OCI-LY1 (cell line): Measurements from ENCODE around the gene FAM50A.

Experiments
- H2AFZ ChIP-seq: fragments of 200-600 bp; sonication (generic), shearing (Covaris generic); 2 replicates; pipeline ENCODE4 v1.6.0; 2014; ENCODE audit warnings: antibody characterized with exemption, mild to moderate bottlenecking, low read length
- H3F3A ChIP-seq: fragments of 200-600 bp; sonication (generic), shearing (Covaris generic); 2 replicates; pipeline ENCODE4 v1.6.0; 2014; ENCODE audit warnings: mild to moderate bottlenecking, antibody characterized with exemption, low read length, moderate library complexity; ENCODE audit not compliant: insufficient read depth
- H3K27ac ChIP-seq: fragments of 200-600 bp; sonication (generic); 2 replicates; pipeline ENCODE4 v1.5.1; 2014; ENCODE audit warnings: low read length, mixed run types, mild to moderate bottlenecking, low read depth; ENCODE audit not compliant: poor library complexity, severe bottlenecking
- H3K27me3 ChIP-seq: fragments of 200-600 bp; sonication (generic); 2 replicates; pipeline ENCODE4 v1.6.0; 2014; ENCODE audit warnings: antibody characterized with exemption, mild to moderate bottlenecking, low read length, moderate library complexity; ENCODE audit not compliant: insufficient read depth
- H3K36me3 ChIP-seq: fragments of 200-600 bp; sonication (generic); 2 replicates; pipeline ENCODE4 v1.6.1; 2014; ENCODE audit warnings: mild to moderate bottlenecking, antibody characterized with exemption, low read length, moderate library complexity, mixed read lengths; ENCODE audit not compliant: insufficient read depth
- H3K4me1 ChIP-seq: fragments of 200-600 bp; sonication (generic); 2 replicates; pipeline ENCODE4 v1.5.1; 2014; ENCODE audit warnings: mild to moderate bottlenecking, low read length, moderate library complexity; ENCODE audit not compliant: insufficient read depth, severe bottlenecking
- H3K4me2 ChIP-seq: fragments of 200-600 bp; sonication (generic), shearing (Covaris generic); 2 replicates; pipeline ENCODE4 v1.6.1; 2014; ENCODE audit warnings: low read length
- H3K4me3 ChIP-seq: fragments of 200-600 bp; sonication (generic); 2 replicates; pipeline ENCODE4 v1.5.1; 2014; ENCODE audit warnings: low read length, low read depth, mild to moderate bottlenecking, mixed read lengths; ENCODE audit not compliant: poor library complexity, severe bottlenecking
- H3K79me2 ChIP-seq: fragments of 200-600 bp; shearing (Covaris generic); 2 replicates; pipeline ENCODE4 v1.6.1; 2016; ENCODE audit warnings: mixed run types, low read length, mixed read lengths; ENCODE audit not compliant: insufficient read depth
- H3K9ac ChIP-seq: fragments of 200-600 bp; sonication (generic), shearing (Covaris generic); 2 replicates; pipeline ENCODE4 v1.6.1; 2014; ENCODE audit warnings: mild to moderate bottlenecking, low read length, mixed read lengths
- H3K9me2 ChIP-seq: fragments of 200-600 bp; sonication (generic), shearing (Covaris generic); 2 replicates; pipeline ENCODE4 v1.6.1; 2014; ENCODE audit warnings: low read depth, mild to moderate bottlenecking, low read length, mixed read lengths
- H3K9me3 ChIP-seq: fragments of 200-600 bp; shearing (Covaris generic); 2 replicates; pipeline ENCODE4 v1.6.1; 2014; ENCODE audit warnings: low read length, mixed read lengths
- H4K20me1 ChIP-seq: fragments of 200-600 bp; sonication (generic), shearing (Covaris generic); 2 replicates; pipeline ENCODE4 v1.6.0; 2016; ENCODE audit warnings: mild to moderate bottlenecking, low read length; ENCODE audit not compliant: insufficient read depth
- CTCF ChIP-seq: fragments of 200-600 bp; sonication (generic), shearing (Covaris generic); IDR thresholded peaks from 2 replicates; pipeline ENCODE4 v1.5.1; 2017; ENCODE audit warnings: mild to moderate bottlenecking, antibody characterized with exemption, low read length, moderate library complexity, mixed read lengths
- EZH2 ChIP-seq: fragments of 200-600 bp; sonication (generic), shearing (Covaris generic); IDR thresholded peaks from 2 replicates; pipeline ENCODE4 v1.8.0; 2017; ENCODE audit warnings: borderline replicate concordance, mixed run types, mild to moderate bottlenecking, antibody characterized with exemption, low read length, moderate library complexity, mixed read lengths

FAM50A gene

GRCh38 chrX:154403192-154403591, 40.7 kb upstream of the FAM50A start:
- TF ChIP-seq CTCF: no peak
- H3K9me3 ChIP-seq: no peaks in the 10 kb centered on the region
- H3K36me3 ChIP-seq: peaks cover 34% of the 10 kb centered on the region
- no peak overlapping the region for H3K4me2 ChIP-seq
- H3K4me3 ChIP-seq: no peak overlapping the region
- H3K27ac ChIP-seq: no peak overlapping the region
- H3K9me2 ChIP-seq: no peaks in the 10 kb centered on the region
- no peak overlapping the region for H3K9ac ChIP-seq
- H3K79me2 ChIP-seq: peaks cover 3% of the 10 kb centered on the region; the same call in 1 of the 2 replicates
- H3F3A ChIP-seq: peaks cover 10% of the 10 kb centered on the region
- no peak overlapping the region for H2AFZ ChIP-seq
- peaks cover 16% of the 10 kb centered on the region for H3K4me1 ChIP-seq
- no peaks in the 10 kb centered on the region for H3K27me3 ChIP-seq
- no peaks in the 10 kb centered on the region for H4K20me1 ChIP-seq

- H3F3A ChIP-seq: peaks cover 10% of the 10 kb centered on the region
- no peak overlapping the region for H3K27ac ChIP-seq
- no peaks in the 10 kb centered on the region for H3K27me3 ChIP-seq
- no peak overlapping the region for H2AFZ ChIP-seq
- H3K79me2 ChIP-seq: peaks cover 2% of the 10 kb centered on the region; the same call in 1 of the 2 replicates
- H3K9ac ChIP-seq: no peak overlapping the region
- no peaks in the 10 kb centered on the region for H4K20me1 ChIP-seq
- no peak overlapping the region for H3K4me3 ChIP-seq
- TF ChIP-seq EZH2 (no peak), CTCF (no peak)
- no peaks in the 10 kb centered on the region for H3K9me3 ChIP-seq
- H3K4me2 ChIP-seq: no peak overlapping the region
- no peaks in the 10 kb centered on the region for H3K9me2 ChIP-seq
- H3K36me3 ChIP-seq: peaks cover 27% of the 10 kb centered on the region
- peaks cover 23% of the 10 kb centered on the region for H3K4me1 ChIP-seq
Measured at GRCh38 chrX:154403858-154404257, 40.1 kb upstream of the FAM50A start.

GRCh38 chrX:154404625-154405192, 39.2 kb upstream of the FAM50A start:
- H3K9ac ChIP-seq: no peak overlapping the region
- peaks cover 6% of the 10 kb centered on the region; the same call in 1 of the 2 replicates for H3F3A ChIP-seq
- no peak overlapping the region for H3K27ac ChIP-seq
- H3K4me1 ChIP-seq: peaks cover 23% of the 10 kb centered on the region
- H3K9me3 ChIP-seq: no peaks in the 10 kb centered on the region
- H3K9me2 ChIP-seq: no peaks in the 10 kb centered on the region
- no peak overlapping the region for H2AFZ ChIP-seq
- no peaks in the 10 kb centered on the region for H3K79me2 ChIP-seq
- no peak for TF ChIP-seq EZH2
- no peak for TF ChIP-seq CTCF
- H4K20me1 ChIP-seq: no peaks in the 10 kb centered on the region
- H3K27me3 ChIP-seq: no peaks in the 10 kb centered on the region
- no peak overlapping the region for H3K4me3 ChIP-seq
- H3K4me2 ChIP-seq: no peak overlapping the region
- H3K36me3 ChIP-seq: peaks cover 19% of the 10 kb centered on the region; the same call in 1 of the 2 replicates
